PC-3 (cell line): ENCODE results near the gene CEP290.

ENCODE experiments used
- EZH2 ChIP-seq: fragments of 300-600 bp; sonication (generic); IDR thresholded peaks from one replicate; pipeline ENCODE4 v1.6.1; 2017; ENCODE audit warnings: antibody characterized with exemption, mild to moderate bottlenecking, low read length; ENCODE audit not compliant: unreplicated experiment
- EZH2phosphoT487 ChIP-seq: fragments of 300-600 bp; sonication (generic); IDR thresholded peaks from 2 replicates; pipeline ENCODE4 v1.6.1; 2018; ENCODE audit warnings: mild to moderate bottlenecking, antibody characterized with exemption, low read length, borderline replicate concordance
- TF ChIP-seq, protein P1 (sequence below): fragments of 300-600 bp; sonication (generic); conservative IDR thresholded peaks from 2 replicates; pipeline ENCODE4 v1.5.1; 2017; ENCODE audit warnings: antibody characterized with exemption, low read depth, mild to moderate bottlenecking, low read length

DNA sequence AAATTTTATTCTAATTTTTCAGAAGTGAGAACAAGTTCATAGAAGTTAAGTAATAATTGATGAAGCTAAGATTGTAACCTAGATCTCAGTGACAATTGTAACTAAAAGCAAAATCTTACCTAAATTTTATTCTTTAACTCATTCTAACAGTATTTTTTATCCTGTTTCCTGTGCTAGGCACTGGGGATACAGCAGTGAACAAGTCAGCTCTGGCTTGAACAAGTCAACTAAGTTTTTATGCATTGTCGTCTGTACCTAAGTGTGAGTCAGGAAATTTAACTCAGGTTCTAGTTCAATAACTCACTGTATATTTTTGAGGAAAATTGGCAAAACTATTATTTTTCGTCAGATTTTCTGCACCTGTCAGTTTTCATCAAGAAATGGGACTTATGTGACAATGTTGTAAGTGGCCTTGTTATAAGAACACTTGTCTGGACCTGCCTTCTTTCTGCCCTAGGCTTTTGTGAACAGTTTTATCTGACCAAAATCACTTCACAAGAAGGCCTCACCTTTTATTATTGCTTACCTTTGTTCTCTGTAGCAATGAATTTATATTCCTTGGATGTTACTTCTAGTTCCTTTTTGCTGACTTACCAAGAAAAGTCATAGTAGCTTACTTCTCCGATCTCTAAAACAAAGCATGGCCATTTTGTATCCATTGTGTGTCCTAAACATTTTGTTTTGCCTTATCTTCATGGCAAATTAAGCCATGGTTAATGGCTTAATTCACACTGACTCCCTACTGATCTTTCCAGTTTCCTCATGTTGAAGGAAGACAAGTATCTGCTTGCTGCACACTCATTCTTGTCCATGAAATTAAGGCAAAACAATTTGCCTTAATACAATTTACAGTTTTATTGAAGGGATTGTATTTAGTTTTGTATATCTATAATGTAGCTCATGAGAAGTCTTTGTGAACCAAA lies 2.9 kb upstream of the CEP290 start:
- TF ChIP-seq, protein P1, sequence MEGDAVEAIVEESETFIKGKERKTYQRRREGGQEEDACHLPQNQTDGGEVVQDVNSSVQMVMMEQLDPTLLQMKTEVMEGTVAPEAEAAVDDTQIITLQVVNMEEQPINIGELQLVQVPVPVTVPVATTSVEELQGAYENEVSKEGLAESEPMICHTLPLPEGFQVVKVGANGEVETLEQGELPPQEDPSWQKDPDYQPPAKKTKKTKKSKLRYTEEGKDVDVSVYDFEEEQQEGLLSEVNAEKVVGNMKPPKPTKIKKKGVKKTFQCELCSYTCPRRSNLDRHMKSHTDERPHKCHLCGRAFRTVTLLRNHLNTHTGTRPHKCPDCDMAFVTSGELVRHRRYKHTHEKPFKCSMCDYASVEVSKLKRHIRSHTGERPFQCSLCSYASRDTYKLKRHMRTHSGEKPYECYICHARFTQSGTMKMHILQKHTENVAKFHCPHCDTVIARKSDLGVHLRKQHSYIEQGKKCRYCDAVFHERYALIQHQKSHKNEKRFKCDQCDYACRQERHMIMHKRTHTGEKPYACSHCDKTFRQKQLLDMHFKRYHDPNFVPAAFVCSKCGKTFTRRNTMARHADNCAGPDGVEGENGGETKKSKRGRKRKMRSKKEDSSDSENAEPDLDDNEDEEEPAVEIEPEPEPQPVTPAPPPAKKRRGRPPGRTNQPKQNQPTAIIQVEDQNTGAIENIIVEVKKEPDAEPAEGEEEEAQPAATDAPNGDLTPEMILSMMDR = no peak
- TF ChIP-seq EZH2 (no peak), EZH2phosphoT487 (no peak)
